Panc1 (cell line): ENCODE data around the gene BAHCC1.

Experiments
- CTCF ChIP-seq: fragments of 450-650 bp; IDR thresholded peaks from 2 replicates; pipeline ENCODE4 v1.5.1; 2017; ENCODE audit warnings: mild to moderate bottlenecking
- POLR2AphosphoS5 ChIP-seq: IDR thresholded peaks from 2 replicates; pipeline ENCODE4 v1.6.1; 2012; ENCODE audit warnings: mild to moderate bottlenecking, low read depth, low read length, moderate library complexity
- REST ChIP-seq, 2 experiments: IDR thresholded peaks; 2 replicates each; pipeline ENCODE4 v1.6.1; 2011 to 2012; ENCODE audit warnings: low read depth in 2 of 2, control low read depth in 1 of 2, low read length in 1 of 2, mild to moderate bottlenecking in 1 of 2, moderate library complexity in 1 of 2; ENCODE audit not compliant: insufficient read depth in 1 of 2
- SIN3A ChIP-seq: IDR thresholded peaks from 2 replicates; pipeline ENCODE4 v1.6.1; 2012; ENCODE audit warnings: low read depth, mild to moderate bottlenecking, low read length, moderate library complexity, borderline replicate concordance; ENCODE audit not compliant: insufficient read depth

GRCh38 chr17:81376946-81377714, 18.1 kb upstream of the BAHCC1 start:
- no peak for TF ChIP-seq CTCF
- TF ChIP-seq POLR2AphosphoS5, result no peak
- no peak for TF ChIP-seq REST (IDR thresholded peaks at IDR 0.05; ENCODE audit: insufficient read depth in 1 of 2, low read depth in 2 of 2, low read length in 1 of 2)
- TF ChIP-seq SIN3A, result no peak
